Activated T-helper 17 cell treated with anti-CD3 and anti-CD28 coated beads, Interleukin-2, amount 50 U/mL, for 72 hours (primary cell): ENCODE results near the gene NELFCD. TPM values are rescaled to one million over a fixed set of nuclear protein-coding genes. Genes with fewer than 3 reads are reported as not detected.

ENCODE experiments used
- ATAC-seq: fragments of 150-1000 bp; cut with Tn5 transposase; replicated peaks from 2 replicates; pipeline ENCODE4 v1.10.0; 2021; ENCODE audit warnings: mild to moderate bottlenecking, moderate library complexity
- H3K27ac Mint-ChIP-seq: one replicate; pipeline ENCODE4 v1.8.0; 2022; ENCODE audit warnings: mixed read lengths
- H3K27me3 Mint-ChIP-seq: one replicate; pipeline ENCODE4 v1.8.0; 2022; ENCODE audit warnings: mixed read lengths
- H3K36me3 Mint-ChIP-seq: one replicate; pipeline ENCODE4 v1.8.0; 2022; ENCODE audit warnings: low read depth, mild to moderate bottlenecking, mixed read lengths
- H3K4me1 Mint-ChIP-seq: one replicate; pipeline ENCODE4 v1.8.0; 2022; ENCODE audit warnings: mixed read lengths
- H3K4me3 Mint-ChIP-seq: one replicate; pipeline ENCODE4 v1.8.0; 2022; ENCODE audit warnings: mild to moderate bottlenecking, mixed read lengths
- H3K9me3 Mint-ChIP-seq: one replicate; pipeline ENCODE4 v1.8.0; 2022; ENCODE audit warnings: mixed read lengths
- total RNA-seq, 2 donors: library from RNA; stranded (reverse); gene quantifications; one replicate each; pipeline ENCODE4 v1.2.3, GENCODE V29; 2022

The NELFCD gene
- total RNA-seq, 2 donors from 2014 or later = 92.7 to 124 TPM

DNA sequence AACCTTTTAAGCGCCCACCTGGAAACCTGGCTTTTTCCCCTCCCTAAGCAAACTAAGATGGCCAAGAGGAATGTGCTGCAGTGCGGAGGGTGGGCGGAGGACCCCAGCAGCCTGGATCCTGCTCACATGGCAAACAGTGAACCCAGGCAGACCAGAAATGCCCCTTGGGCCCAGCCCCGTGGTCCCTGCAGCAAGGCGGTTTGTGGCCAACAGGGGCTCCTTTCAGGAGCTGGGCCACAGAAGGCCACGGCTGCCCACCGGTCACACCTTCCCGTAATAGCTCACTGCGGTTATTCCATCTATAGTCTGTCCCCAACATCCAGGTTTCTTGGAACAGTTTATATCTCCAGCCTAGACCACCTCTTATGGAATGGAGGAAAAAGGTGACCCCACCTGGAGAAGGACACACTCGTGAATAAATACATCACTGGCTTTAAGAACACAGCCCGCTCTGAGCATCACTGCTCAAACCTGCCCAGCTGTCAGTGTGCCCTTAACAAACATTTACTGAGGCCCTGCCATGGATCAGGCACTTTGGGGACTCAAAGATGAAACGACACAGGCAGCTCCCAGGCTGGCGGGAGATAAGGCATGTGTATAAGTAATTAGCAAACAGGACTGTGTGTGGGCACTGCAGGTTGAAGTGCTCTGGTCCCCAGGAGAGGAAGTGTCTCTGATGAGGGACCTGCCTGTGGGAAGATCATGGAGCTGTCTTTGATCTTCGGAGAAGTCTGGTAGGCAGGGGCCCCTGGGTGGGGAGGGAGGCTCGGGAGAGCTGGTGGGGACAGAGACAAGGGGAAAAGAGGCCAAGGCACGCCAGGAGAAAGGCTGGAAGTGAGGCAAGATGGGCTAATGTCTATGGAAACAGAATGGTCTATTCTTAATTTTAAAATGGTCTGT is 35.0 kb downstream of the NELFCD start:
- Mint-ChIP-seq H3K36me3 (no peaks in the 10 kb centered on the region), H3K27ac (peak overlapping the region; percentile 64)

DNA sequence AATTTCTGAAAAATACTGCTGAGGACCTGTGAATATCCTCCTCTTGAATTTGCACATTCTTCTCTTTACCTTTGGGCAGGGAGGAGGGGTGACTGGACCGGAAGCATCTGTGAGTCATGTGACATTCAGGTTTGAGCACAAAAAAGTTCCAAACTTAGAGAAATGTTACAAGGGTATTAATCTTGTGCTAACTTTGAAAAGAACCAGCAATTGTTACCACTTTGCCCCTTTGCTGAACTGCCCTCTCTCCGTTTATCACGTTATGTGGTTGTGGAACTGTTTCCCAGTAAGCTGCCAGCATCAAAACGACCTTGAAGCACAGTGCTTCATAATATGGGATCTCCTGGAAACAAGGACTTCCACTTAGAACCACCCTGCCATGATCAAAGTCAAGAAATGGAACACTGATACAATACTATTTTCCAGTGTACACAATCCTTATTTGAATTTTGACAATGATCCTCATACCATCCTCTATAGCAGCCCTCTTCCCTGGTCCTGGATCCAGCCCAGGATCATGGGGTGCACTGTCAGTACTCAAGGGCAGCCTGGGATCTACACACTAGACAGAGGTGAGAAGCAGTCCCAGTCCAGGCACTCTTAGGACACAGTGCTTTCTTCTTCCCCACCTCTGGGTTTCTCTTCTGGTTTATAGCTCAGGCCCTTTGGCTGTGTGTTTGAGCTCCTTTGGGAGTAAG is 35.9 kb downstream of the NELFCD start:
- H3K9me3 Mint-ChIP-seq = no peaks in the 10 kb centered on the region
- H3K36me3 Mint-ChIP-seq = peaks cover 3% of the 10 kb centered on the region
- peak; percentile 61 for ATAC-seq
- peaks cover 39% of the 10 kb centered on the region for H3K4me1 Mint-ChIP-seq
- H3K27ac Mint-ChIP-seq = peak overlapping the region; percentile 64
- peak overlapping the region; percentile 48 for H3K4me3 Mint-ChIP-seq
- H3K27me3 Mint-ChIP-seq = no peaks in the 10 kb centered on the region

More for the DNA sequence above, 35.0 kb downstream of the NELFCD start:
- no peaks in the 10 kb centered on the region for H3K27me3 Mint-ChIP-seq
- no peak for ATAC-seq
- H3K9me3 Mint-ChIP-seq = no peaks in the 10 kb centered on the region
- H3K4me1 Mint-ChIP-seq = peaks cover 42% of the 10 kb centered on the region
- H3K4me3 Mint-ChIP-seq = peak overlapping the region; percentile 48

DNA sequence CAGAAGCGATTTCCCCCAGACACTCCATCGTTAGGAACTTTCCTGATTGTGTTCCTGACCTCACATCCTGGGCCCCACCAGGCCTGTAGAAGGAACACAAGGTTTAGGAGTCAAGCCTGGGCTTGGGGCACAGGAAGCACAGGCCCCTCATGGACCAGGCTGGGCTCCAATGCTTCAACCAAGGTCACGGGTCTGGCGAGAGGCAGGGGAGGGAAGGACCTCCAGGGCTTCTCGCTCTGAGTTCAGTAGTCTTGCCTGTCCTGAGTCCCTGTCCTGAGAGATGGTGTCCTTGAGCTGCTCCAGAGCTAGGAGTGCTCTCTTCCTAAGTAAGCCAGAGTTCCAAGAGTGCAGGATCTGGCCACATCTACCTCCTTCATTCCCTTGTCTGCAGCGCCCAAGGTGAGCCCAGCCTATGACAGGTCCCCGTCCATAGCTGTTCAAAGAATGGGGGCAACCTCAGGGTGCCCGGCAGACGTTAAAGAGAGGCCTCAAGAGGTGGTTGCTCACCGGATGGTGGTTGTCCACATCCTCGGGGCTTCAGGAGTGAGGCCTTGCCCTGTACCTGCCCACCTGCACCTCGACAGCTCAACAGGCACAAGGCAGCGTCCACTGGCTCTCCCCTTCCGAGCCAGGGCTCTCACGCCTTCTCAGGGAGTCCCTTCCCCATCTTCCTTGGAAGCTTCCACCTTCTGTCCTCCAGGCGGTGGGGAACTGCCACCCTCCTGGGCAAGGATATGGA is 36.6 kb downstream of the NELFCD start:
- no peak for ATAC-seq
- Mint-ChIP-seq H3K4me1 (peaks cover 39% of the 10 kb centered on the region), H3K36me3 (peaks cover 10% of the 10 kb centered on the region), H3K27me3 (no peaks in the 10 kb centered on the region), H3K27ac (peak overlapping the region; percentile 64), H3K4me3 (peak overlapping the region; percentile 48), H3K9me3 (no peaks in the 10 kb centered on the region)

GRCh38 chr20:59018817-59019216 is 37.8 kb downstream of the NELFCD start:
- peaks cover 30% of the 10 kb centered on the region for H3K4me1 Mint-ChIP-seq
- ATAC-seq = no peak
- no peak overlapping the region for H3K27ac Mint-ChIP-seq
- H3K36me3 Mint-ChIP-seq = peaks cover 21% of the 10 kb centered on the region
- H3K27me3 Mint-ChIP-seq = no peaks in the 10 kb centered on the region
- H3K4me3 Mint-ChIP-seq = no peak overlapping the region
- no peaks in the 10 kb centered on the region for H3K9me3 Mint-ChIP-seq

- Mint-ChIP-seq H3K9me3 (no peaks in the 10 kb centered on the region), H3K27me3 (no peaks in the 10 kb centered on the region), H3K27ac (no peak within 1 kb of the TSS), H3K4me3 (no peak within 1 kb of the TSS), H3K36me3 (peaks cover 25% of the 10 kb centered on the region), H3K4me1 (peaks cover 26% of the 10 kb centered on the region)
- ATAC-seq = no peak
Measured at GRCh38 chr20:59019217-59019616, 38.2 kb downstream of the NELFCD start, which contains the start of gene TUBB1. Gene TUBB1 (plus strand): TSS chr20:59019429. CDS start chr20:59019523, 94 bp downstream.

- no peak for ATAC-seq
- H3K4me1 Mint-ChIP-seq = peaks cover 30% of the 10 kb centered on the region
- H3K27me3 Mint-ChIP-seq = no peaks in the 10 kb centered on the region
- H3K36me3 Mint-ChIP-seq = peaks cover 44% of the 10 kb centered on the region
- no peak overlapping the region for H3K4me3 Mint-ChIP-seq
- no peaks in the 10 kb centered on the region for H3K9me3 Mint-ChIP-seq
- H3K27ac Mint-ChIP-seq = peak overlapping the region; percentile 12
Measured at GRCh38 chr20:59020938-59021551, 40.0 kb downstream of the NELFCD start.

GRCh38 chr20:59022754-59023153 is 41.7 kb downstream of the NELFCD start:
- no peaks in the 10 kb centered on the region for H3K9me3 Mint-ChIP-seq
- H3K36me3 Mint-ChIP-seq = peaks cover 61% of the 10 kb centered on the region
- no peak for ATAC-seq
- H3K4me1 Mint-ChIP-seq = peaks cover 30% of the 10 kb centered on the region
- H3K4me3 Mint-ChIP-seq = no peak overlapping the region
- H3K27ac Mint-ChIP-seq = peak overlapping the region; percentile 45
- no peaks in the 10 kb centered on the region for H3K27me3 Mint-ChIP-seq

GRCh38 chr20:59023616-59024015 is 42.6 kb downstream of the NELFCD start:
- peaks cover 36% of the 10 kb centered on the region for H3K4me1 Mint-ChIP-seq
- no peak for ATAC-seq
- H3K9me3 Mint-ChIP-seq = no peaks in the 10 kb centered on the region
- no peak overlapping the region for H3K4me3 Mint-ChIP-seq
- peaks cover 69% of the 10 kb centered on the region for H3K36me3 Mint-ChIP-seq
- no peaks in the 10 kb centered on the region for H3K27me3 Mint-ChIP-seq
- no peak overlapping the region for H3K27ac Mint-ChIP-seq

GRCh38 chr20:59024111-59024530 is 43.1 kb downstream of the NELFCD start:
- H3K9me3 Mint-ChIP-seq = no peaks in the 10 kb centered on the region
- no peaks in the 10 kb centered on the region for H3K27me3 Mint-ChIP-seq
- H3K4me3 Mint-ChIP-seq = no peak overlapping the region
- no peak for ATAC-seq
- no peak overlapping the region for H3K27ac Mint-ChIP-seq
- peaks cover 74% of the 10 kb centered on the region for H3K36me3 Mint-ChIP-seq
- H3K4me1 Mint-ChIP-seq = peaks cover 41% of the 10 kb centered on the region

DNA sequence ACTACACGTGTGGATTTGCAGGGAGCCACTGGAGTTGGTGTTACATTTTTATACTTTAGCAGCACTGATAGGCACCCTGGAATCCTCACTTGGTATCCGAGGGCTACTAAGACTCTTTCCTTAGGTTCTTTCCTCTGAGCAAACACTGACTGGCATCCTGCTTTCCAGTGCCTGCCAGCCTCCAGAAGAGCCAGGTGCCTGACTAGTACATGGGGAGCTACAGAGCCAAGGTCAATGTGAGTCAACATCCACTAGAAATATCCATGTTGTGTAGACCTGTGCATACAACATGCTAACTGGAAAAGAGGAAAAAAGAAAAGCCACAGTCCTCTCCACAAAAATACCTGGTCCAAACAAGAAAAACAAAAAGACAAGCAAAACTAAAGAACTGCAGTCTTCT is 44.0 kb downstream of the NELFCD start:
- no peak overlapping the region for H3K27ac Mint-ChIP-seq
- peaks cover 49% of the 10 kb centered on the region for H3K4me1 Mint-ChIP-seq
- H3K4me3 Mint-ChIP-seq = no peak overlapping the region
- no peaks in the 10 kb centered on the region for H3K9me3 Mint-ChIP-seq
- H3K36me3 Mint-ChIP-seq = peaks cover 84% of the 10 kb centered on the region
- H3K27me3 Mint-ChIP-seq = no peaks in the 10 kb centered on the region
- ATAC-seq = no peak

GRCh38 chr20:59025511-59025910 is 44.5 kb downstream of the NELFCD start:
- H3K27ac Mint-ChIP-seq = no peak overlapping the region
- no peak for ATAC-seq
- H3K4me3 Mint-ChIP-seq = no peak overlapping the region
- H3K9me3 Mint-ChIP-seq = no peaks in the 10 kb centered on the region
- H3K4me1 Mint-ChIP-seq = peaks cover 52% of the 10 kb centered on the region
- H3K36me3 Mint-ChIP-seq = peaks cover 88% of the 10 kb centered on the region
- no peaks in the 10 kb centered on the region for H3K27me3 Mint-ChIP-seq

DNA sequence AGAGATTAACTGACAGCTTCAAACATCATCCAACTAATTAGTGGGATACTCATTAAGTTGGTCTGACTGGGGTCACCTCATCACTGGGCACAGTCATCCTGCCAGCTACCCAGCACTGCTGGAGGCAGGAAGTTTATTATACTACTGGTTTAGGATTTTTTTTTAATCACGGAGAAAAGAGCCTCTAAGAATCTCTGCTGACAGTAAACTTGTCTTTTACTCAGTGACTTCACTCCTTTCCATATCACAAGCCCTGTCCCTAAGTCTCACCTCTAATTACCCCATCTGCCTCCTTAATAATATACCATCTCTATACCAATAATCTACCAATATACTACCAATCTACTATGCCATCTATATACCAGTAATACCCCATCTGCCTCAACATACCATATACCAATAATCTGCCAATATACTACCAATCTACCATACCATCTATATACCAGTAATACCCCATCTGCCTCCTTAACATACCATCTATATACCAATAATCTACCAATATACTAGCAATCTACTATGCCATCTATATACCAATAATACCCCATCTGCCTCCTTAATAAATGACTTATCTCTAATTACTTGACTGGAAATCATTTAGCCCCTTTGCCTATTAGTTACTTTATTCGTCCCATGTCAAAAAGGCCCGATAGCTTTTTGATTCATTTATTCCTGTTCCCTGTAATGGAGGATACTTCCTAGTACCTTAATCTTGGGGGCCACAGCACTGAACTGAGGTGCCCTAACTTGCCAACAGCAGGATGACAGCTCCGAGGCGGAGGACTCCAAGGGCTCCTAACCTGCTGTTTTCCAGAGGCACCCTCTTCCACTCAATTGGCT is 46.1 kb downstream of the NELFCD start:
- Mint-ChIP-seq H3K27ac (peak overlapping the region; percentile 8), H3K4me1 (peaks cover 45% of the 10 kb centered on the region), H3K27me3 (no peaks in the 10 kb centered on the region), H3K9me3 (no peaks in the 10 kb centered on the region), H3K36me3 (peaks cover 100% of the 10 kb centered on the region), H3K4me3 (peak overlapping the region; percentile 90)
- no peak for ATAC-seq

DNA sequence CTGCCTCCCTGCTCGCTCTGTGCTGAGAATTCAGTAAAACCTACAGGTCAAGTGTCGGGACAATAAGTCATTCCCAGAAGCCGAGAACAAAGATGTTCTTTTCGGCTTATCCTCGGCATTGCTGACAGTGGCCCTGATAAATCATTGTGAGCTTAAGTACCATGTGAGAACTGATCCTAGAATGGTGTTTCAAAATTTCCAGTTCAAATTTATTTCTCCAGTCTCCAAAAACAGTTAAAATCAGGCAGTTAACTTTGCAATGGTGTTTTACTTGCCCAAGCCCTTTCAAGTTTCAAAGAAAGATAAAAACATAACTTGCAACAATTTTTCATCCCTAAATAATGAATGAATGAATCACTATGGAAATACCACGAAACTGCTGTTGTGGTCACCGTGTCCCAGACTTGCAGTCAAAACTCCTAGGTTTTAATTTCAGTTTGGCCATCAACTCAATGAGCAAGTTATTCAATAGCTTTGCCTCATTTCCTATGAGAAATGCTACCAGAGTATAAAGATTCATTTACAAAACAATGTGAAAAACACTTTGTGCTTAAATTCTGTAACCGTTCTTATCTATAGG is 46.8 kb downstream of the NELFCD start:
- Mint-ChIP-seq H3K27ac (peak overlapping the region; percentile 8), H3K4me3 (peak overlapping the region; percentile 90), H3K27me3 (no peaks in the 10 kb centered on the region), H3K9me3 (no peaks in the 10 kb centered on the region), H3K36me3 (peaks cover 98% of the 10 kb centered on the region), H3K4me1 (peaks cover 48% of the 10 kb centered on the region)
- ATAC-seq = no peak
